GM11168 (cell line): ENCODE measurements around the gene HYPK.
"Not testable (repeated sequence)": the region's sequence is repeated elsewhere in the genome, so short reads cannot be mapped to it uniquely, and the experiment has no call there.

ENCODE experiments used
- in situ Hi-C: fragments of 300-500 bp; cut with MboI; formaldehyde crosslinking; loops from one replicate; pipeline ENCODE4 v1.12.0; 2022; ENCODE audit warnings: low sequenced_read_pairs; ENCODE audit not compliant: unreplicated experiment

Gene HYPK

DNA sequence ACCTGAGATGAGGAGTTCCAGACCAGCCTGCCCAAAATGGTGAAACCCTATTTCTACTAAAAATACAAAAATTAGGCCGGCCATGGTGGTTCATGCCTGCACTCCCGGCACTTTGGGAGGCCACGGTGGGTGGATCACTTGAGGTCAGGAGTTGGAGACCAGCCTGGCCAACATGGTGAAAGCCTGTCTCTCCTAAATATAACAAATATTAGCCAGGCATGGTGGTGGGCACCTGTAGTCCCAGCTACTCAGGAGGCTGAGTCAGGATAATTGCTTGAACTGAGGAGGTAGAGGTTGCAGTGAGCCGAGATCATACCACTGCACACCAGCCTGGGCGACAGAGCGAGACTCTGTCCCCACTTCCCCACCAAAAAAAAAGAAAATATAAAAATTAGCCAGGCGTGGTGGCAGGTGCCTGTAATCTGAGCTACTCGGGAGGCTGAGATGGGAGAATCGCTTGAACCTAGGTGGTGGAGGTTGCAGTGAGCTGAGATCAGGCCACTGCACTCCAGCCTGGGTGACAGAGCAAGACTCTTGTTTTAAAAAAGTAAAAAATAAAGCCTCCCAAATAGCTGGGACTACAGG is 30.4 kb downstream of the HYPK start:
- in situ Hi-C loops: not testable (repeated sequence)

GRCh38 chr15:43831519-43832052 is 31.2 kb downstream of the HYPK start:
- in situ Hi-C loops: not testable (repeated sequence)

GRCh38 chr15:43832485-43832884 is 32.1 kb downstream of the HYPK start:
- in situ Hi-C loops: not testable (repeated sequence)

DNA sequence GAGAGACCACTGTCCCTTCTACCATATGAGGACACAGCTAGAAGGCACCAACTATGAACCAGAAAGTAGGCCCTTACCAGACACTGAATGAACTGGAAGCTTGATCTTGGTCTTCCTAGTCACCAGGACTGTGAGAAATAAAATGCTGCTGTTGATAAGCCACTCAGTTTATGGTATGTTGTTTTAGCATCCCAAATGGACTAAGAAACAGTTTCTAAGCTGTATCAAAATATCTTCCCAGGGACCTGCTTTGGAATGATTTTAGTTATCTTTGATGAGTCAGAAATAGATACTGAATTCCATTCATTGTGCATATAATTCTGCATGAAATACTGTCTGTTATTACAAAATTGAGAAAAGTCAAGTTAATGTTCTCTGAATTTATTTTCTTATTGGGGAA is 45.0 kb downstream of the HYPK start:
- in situ Hi-C loops: no loop called here

- in situ Hi-C loops: no loop called here
These were observed 50.9 kb downstream of the HYPK start for GRCh38 chr15:43851251-43851650.

DNA sequence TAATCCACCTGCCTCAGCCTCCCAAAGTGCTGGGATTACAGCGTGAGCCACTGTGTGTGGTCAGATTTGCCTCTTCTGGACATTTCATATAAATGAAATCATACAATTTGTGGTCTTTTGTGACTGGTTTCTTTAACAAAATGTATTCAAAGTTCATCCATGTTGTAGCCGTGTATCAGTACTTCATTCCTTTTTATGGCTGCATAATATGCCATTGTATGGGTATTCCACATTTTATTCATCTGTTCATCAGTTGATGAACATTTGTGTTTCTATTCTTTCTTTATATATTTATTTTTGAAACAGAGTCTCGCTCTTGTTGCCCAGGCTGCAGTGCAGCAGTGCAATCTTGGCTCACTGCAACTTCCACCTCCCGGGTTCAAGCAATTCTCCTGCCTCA is 52.2 kb downstream of the HYPK start:
- in situ Hi-C loops: no loop called here
